Effector CD8-positive, alpha-beta T cell (primary cell): ENCODE results near the gene RBM15.

Experiments
- DNase-seq: peaks from one replicate; lab custom pipeline; 2025; lab: John Stamatoyannopoulos, UW

The RBM15 gene

GRCh38 chr1:110347182-110347893, 8.2 kb downstream of the RBM15 start:
- no peak for DNase-seq

DNA sequence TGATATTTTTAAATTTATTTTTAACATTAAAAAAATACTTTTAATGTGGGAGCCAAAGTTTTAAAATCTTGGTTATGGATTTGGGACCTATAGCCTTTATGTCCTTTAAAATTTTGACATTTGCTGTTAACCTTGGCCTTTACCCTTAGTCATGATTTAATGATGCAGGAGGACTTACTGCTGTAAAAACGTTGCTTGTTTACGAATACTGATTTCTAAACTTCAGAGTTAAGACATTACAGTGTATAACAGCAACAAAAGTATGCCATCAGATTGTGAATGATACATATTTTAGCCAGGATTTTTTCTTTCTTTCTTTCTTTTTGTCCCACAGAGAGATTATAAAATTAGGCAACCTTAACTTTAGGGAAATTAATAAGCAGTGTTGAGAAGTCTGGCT, 8.9 kb downstream of the RBM15 start:
- DNase-seq: no peak

DNA sequence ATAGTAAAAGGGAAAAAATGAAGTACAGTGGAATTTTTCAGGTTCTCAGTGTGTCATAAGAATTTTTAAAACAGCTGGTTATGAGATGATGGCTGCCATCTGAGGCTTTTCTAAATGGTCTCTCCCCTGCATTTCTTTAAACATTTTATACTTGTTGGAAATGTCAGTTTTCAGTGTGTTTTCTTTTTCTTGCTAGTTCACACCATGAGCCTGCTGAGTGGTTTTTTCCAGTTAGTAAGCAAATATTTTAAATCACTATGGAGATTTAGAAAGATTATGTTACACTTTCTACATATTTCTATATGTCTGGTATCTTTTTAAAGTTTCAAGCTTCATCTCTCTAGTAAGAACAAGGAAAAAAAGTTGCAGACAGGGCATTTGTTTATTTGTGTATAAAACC, 9.6 kb downstream of the RBM15 start:
- DNase-seq: no peak

- no peak for DNase-seq
Measured at GRCh38 chr1:110350360-110350759, 11.2 kb downstream of the RBM15 start.

GRCh38 chr1:110355321-110355720, 16.1 kb downstream of the RBM15 start:
- no peak for DNase-seq

DNA sequence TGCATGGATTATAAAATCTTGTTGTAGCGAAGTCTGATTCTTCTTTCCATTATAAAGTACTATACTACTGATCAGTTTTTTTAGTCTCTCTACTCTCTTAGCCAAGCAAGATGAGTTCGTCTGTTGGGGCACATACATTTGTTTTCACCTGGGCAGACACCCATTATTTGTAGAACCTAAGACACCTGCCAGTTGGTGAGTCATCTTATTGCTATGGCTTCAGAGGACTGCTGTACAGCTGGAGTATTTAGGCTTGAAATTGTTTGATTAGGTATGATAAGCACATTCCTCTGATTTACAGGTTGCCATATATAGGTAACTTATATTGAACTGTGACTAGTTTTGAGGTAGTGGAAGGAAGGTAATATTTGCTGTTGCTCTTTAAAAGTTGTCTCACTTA, 17.2 kb downstream of the RBM15 start:
- no peak for DNase-seq

DNA sequence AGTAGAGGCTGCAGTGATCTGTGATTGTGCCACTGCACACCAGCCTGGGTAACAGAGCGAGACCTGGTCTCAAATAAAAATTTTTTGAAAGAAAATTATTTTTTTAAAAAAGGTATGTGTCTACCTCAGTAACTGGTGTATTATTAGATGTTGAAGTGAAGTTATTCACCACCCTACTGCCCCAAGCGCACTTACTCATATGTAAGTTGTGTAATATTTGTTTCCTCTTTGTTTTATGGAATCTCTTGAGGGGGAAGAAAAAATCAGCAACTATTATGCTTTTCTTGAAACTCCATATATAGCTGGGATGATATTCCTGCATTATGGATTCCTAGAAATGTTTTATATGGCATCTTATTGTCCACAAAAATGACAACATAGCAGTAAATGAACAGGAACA, 21.3 kb downstream of the RBM15 start:
- no peak for DNase-seq

GRCh38 chr1:110361856-110362255, 22.7 kb downstream of the RBM15 start:
- DNase-seq: no peak

- no peak for DNase-seq
Measured at GRCh38 chr1:110364221-110364620, 25.0 kb downstream of the RBM15 start.

DNA sequence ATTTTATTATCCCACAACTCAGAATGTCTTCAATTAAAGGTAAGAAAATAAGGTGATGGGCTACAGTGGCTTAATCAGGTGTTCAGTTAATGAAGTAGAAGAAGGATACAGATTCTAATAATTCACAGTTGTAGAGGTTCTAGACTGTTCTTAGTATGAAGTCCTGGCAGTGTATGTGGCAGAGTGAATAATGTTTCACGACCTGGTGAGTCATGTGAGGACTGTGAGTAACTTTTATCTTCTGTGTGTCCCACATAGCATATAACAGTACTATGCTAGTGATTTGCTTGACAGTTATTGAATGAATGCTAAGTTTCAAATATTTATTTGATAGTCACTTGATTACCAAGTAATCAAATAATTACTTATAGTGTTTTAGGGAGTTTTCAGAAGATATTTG, 31.6 kb downstream of the RBM15 start:
- no peak for DNase-seq

GRCh38 chr1:110375490-110375889, 36.3 kb downstream of the RBM15 start:
- no peak for DNase-seq

DNA sequence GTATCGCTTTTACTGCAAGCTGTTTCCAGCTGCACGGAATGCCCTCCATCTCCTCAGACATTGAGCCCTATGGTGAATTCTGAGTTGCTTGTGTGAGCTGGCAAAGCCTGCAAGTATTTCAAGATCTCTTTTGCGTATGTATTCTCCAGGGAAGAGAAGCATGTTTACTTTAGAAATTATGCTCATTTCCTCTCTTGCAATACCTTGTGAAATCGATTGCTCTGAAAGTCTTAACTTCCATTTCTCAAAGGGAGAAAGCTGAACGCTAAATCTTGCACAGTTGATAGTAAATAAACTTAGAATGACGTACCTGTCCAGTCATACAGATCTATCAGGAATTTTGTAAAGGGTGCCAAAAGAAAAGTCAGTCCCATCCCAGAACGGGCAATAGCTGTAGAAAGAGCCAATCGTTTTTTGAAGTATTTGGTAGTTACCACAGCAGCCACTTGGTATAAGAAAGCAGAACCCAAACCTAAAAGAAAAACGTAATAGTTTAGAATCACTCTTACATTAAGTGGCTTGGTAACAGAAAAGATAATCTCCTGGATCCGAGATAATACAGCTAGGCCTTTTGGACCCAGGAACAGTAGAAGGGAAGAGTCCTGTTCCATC, 41.6 kb downstream of the RBM15 start:
- DNase-seq: no peak

GRCh38 chr1:110383251-110383990, 44.2 kb downstream of the RBM15 start:
- no peak for DNase-seq

GRCh38 chr1:110384581-110385321, 45.6 kb downstream of the RBM15 start:
- DNase-seq: no peak

DNA sequence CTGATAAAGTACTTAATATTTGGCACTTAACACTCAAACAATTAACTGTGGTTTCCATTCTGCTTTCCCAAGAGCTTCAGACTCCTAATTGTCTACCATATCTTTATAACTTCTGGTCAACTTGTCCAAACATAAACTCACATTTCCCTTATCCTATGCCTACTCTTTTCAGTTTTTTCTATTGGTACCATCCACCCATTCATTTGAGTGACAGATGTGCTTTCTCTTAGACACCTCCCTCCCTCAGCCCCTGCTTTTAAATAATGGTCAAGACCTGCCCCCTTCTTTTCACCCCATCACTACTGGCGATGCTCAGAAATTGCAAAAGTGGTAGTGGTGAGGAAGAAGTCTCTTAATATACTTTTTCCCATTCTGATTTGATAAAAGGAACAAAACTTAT, 46.2 kb downstream of the RBM15 start:
- DNase-seq: no peak

DNA sequence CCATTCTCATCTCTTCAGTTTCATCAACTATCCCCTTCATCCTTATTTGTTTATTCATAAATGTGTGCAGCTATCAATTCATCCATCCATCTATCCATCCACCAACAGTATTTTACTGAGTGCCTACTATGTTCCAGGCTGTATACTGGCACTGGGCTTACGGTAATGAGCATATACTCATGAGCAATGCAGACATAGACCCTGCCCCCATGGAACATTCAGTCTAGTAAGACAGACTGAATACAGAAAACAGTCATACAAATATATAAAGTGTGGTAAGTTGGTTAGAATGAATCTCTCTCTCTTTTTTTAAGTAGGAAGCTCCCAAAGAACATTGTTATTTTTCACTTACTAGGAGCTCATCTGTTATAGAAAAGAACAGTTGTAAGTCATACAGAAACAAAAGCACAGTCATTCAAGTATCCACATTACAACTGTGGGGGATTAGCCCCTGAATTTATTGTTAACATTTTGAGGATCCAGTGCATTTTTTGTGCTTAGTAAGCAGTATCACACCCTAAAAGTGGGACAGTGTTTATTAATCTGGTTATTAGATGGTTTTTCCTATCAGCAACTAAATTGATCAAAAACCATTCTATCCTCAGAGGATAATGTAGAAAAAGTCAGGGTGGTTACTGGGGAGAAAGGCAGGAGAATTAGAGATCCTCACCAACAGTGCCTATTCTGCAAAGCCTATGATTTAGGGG, 48.0 kb downstream of the RBM15 start:
- DNase-seq: no peak

GRCh38 chr1:110390096-110390495, 50.9 kb downstream of the RBM15 start:
- DNase-seq: no peak

- no peak for DNase-seq
Measured at GRCh38 chr1:110390692-110391245, 51.6 kb downstream of the RBM15 start, which contains the start of gene SLC16A4. Gene SLC16A4, minus strand, starts transcription at chr1:110391026. Its CDS starts 1,703 bp downstream, at chr1:110389323.

DNA sequence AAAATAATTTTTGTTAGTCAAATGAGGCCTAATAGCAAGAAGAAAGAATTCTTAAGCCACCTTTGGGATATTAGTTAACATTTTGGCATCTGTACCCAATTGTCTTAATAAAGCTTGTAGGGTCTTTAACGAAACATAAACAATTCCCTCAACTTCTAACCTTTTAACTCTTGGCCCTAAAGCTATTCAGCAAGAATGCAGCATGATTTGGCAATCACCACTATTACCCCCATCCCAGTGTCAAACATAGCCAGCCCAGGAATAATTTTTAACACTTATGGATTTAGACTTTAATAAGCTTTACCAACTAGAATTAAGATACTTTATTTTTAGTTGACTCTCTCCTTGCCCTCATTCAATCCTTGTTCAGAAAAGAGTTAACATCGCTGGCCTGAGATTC, 54.1 kb downstream of the RBM15 start:
- DNase-seq: no peak

DNA sequence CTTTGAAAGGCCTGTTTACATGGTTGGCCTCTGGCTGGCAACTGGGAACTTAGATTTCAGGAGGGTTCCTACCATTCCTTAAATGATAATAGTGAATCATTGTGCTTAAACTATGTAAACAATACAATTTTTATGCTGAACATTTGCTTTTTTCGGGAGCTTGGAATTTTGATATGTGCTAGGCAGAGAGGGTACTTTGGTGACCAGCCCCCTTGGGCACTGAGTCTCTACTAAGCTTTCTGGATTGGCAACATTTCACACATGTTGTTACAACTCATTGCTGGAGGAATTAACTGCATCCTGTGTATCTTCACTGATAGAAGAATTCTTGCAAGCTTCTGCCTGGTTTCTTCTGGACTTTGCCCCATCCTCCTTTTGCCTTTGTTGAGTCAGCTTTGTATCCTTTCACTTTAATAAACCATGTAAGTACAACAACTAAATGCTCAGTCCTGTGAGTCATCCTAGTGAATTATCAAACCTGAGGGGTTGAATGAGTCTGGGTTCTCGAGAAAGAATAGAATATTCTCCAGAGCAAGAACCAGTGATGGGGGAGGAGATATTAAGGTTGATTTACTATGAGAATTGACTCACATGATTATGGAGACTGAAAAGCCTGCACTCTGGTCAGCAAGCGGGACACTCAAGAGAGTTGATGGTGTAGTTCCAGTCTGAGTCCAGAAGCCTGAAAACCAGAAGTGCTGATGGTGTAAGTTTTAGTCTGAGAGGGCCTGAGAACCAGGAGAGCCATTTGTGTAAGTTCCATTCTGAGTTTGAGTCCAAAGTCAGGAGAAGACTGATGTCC, 54.7 kb downstream of the RBM15 start:
- no peak for DNase-seq

GRCh38 chr1:110394493-110394820, 55.3 kb downstream of the RBM15 start:
- no peak for DNase-seq
